Left ventricle myocardium inferior (tissue), 1 donor: ENCODE results near the gene CLDND2. TPM values are rescaled to one million over a fixed set of nuclear protein-coding genes. Genes with fewer than 3 reads are reported as not detected.

Source experiments
- DNase-seq: peaks from one replicate; pipeline ENCODE4 v3.0.0-alpha.2; 2020
- H3K27ac ChIP-seq: fragments of 200-600 bp; replicated peaks from 2 replicates; pipeline ENCODE4 v1.8.0; 2021
- H3K27me3 ChIP-seq: fragments of 200-600 bp; 2 replicates; pipeline ENCODE4 v1.8.0; 2021; ENCODE audit warnings: low read depth
- H3K36me3 ChIP-seq: fragments of 200-600 bp; 2 replicates; pipeline ENCODE4 v1.8.0; 2021
- H3K4me1 ChIP-seq: fragments of 200-600 bp; 2 replicates; pipeline ENCODE4 v1.8.0; 2021
- H3K4me3 ChIP-seq: fragments of 200-600 bp; 2 replicates; pipeline ENCODE4 v1.8.0; 2021; ENCODE audit warnings: mild to moderate bottlenecking, moderate library complexity
- H3K9me3 ChIP-seq: fragments of 200-600 bp; replicated peaks from 2 replicates; pipeline ENCODE4 v1.8.0; 2021
- CTCF ChIP-seq: fragments of 200-600 bp; IDR thresholded peaks from 2 replicates; pipeline ENCODE4 v1.8.0; 2021; ENCODE audit warnings: antibody characterized with exemption, mild to moderate bottlenecking, borderline replicate concordance
- intact Hi-C: fragments of 100-400 bp; cut with micrococcal nuclease; formaldehyde crosslinking; loops from one replicate; pipeline ENCODE4 v1.11.0; 2022
- total RNA-seq: library from RNA; stranded (reverse); fragmentation: NEBNext Ultra II Directional; extraction: Animal tissue kit (Norgen Biotek cat#: 25700); gene quantifications from one replicate; pipeline ENCODE4 v1.2.1, GENCODE V29; 2021
- donor health status: DM: no; HTN: yes; CAD: no; lungs with severe emphysema.

Gene CLDND2
- total RNA-seq, 1 donor from 2014 or later = 1.5 TPM

DNA sequence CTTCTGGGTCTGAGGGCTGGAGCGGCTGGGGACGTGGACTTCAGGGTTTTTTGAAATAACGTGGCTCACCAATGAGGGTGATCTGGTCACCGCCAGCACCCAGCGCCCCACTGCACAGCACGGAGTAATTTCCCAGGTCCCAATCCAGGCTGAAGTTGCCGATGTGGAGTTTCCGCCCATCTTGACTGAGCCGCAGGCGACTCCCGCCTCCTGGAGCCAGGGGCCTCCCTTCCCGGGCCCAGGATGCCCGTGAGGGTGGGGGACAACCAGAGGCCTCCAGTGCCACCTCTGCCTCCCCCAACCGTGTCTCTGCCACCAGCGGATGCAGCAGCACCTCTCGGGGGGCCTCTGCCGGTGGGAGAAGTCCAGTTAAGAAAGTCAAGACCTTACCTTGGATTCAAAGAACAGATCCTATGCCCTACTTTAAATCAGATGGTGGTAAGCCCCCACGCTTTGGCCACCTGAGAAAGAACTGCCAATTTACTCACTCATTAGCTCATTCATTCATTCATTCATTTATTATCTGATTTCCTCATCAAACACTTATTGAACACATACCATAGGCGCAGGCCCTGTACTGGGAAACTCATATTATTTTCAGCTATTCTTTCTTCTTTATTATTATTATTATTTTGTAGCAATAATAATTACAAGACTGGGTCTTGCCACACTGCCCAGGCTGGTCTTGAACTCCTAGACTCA, 30.8 kb downstream of the CLDND2 start:
- DNase-seq = no peak
- Histone ChIP-seq H3K27ac (no peak overlapping the region), H3K4me1 (peaks cover 20% of the 10 kb centered on the region), H3K36me3 (no peaks in the 10 kb centered on the region), H3K9me3 (no peaks in the 10 kb centered on the region), H3K27me3 (no peaks in the 10 kb centered on the region), H3K4me3 (no peak overlapping the region)
- no peak for TF ChIP-seq CTCF
- intact Hi-C loops = no loop called here

GRCh38 chr19:51337141-51337860, 31.5 kb downstream of the CLDND2 start:
- DNase-seq = no peak
- TF ChIP-seq CTCF = no peak
- intact Hi-C loops = no loop called here
- H3K4me1 ChIP-seq = peaks cover 20% of the 10 kb centered on the region
- H3K27me3 ChIP-seq = peaks cover 3% of the 10 kb centered on the region
- H3K9me3 ChIP-seq = no peaks in the 10 kb centered on the region
- no peak overlapping the region for H3K4me3 ChIP-seq
- no peaks in the 10 kb centered on the region for H3K36me3 ChIP-seq
- no peak overlapping the region for H3K27ac ChIP-seq

GRCh38 chr19:51333836-51334460, 34.9 kb downstream of the CLDND2 start:
- intact Hi-C loops = no loop called here
- peaks cover 5% of the 10 kb centered on the region for H3K4me1 ChIP-seq
- peaks cover 5% of the 10 kb centered on the region for H3K9me3 ChIP-seq
- no peak for TF ChIP-seq CTCF
- H3K4me3 ChIP-seq = no peak overlapping the region
- H3K27ac ChIP-seq = no peak overlapping the region
- H3K36me3 ChIP-seq = no peaks in the 10 kb centered on the region
- peaks cover 36% of the 10 kb centered on the region for H3K27me3 ChIP-seq
- DNase-seq = no peak

GRCh38 chr19:51331716-51332115, 37.1 kb downstream of the CLDND2 start:
- intact Hi-C loops = no loop called here
- DNase-seq = no peak
- Histone ChIP-seq H3K9me3 (peaks cover 5% of the 10 kb centered on the region), H3K4me3 (no peak overlapping the region), H3K27me3 (peaks cover 59% of the 10 kb centered on the region), H3K27ac (no peak overlapping the region), H3K36me3 (no peaks in the 10 kb centered on the region), H3K4me1 (peaks cover 14% of the 10 kb centered on the region)
- no peak for TF ChIP-seq CTCF

DNA sequence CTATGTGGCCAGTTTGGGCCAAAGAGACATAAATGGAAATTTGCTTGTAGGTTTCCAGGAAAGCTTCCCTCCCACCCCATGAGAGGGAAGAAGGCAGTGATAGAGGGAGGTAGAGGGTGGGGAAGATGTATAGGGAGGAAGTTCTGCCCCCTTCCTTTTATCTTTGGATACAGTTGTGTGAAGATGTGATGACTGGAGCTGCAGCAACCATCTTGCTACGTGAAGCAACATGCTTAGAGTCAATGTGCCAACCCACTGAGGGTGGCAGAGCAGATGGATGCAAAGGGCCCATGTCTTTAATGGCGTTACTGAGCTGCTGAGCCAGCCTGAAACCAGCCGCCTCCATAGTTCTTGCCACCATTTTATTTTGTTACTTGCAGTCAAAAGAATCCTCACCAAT, 37.6 kb downstream of the CLDND2 start:
- no peak overlapping the region for H3K27ac ChIP-seq
- DNase-seq = no peak
- TF ChIP-seq CTCF = no peak
- H3K4me3 ChIP-seq = no peak overlapping the region
- peaks cover 64% of the 10 kb centered on the region for H3K27me3 ChIP-seq
- peaks cover 5% of the 10 kb centered on the region for H3K9me3 ChIP-seq
- no peaks in the 10 kb centered on the region for H3K36me3 ChIP-seq
- intact Hi-C loops = no loop called here
- peaks cover 14% of the 10 kb centered on the region for H3K4me1 ChIP-seq
